Inflammatory macrophage treated with lipopolysaccharide for 4 hours (primary cell): ENCODE results near the gene MORN5.
A peak's percentile ranks its signal among the peaks of the same experiment; 100 is the strongest.

Experiments
- DNase-seq: peaks from one replicate; pipeline ENCODE4 v3.0.0-alpha.2; 2020

MORN5 gene

GRCh38 chr9:122159026-122159924 lies at the start of gene MORN5, which contains the start of gene NDUFA8:
MORN5 (plus strand) TSS chr9:122159908; CDS start chr9:122159973, 65 bp downstream.
NDUFA8 (minus strand) TSS chr9:122159779; CDS start chr9:122159677, 102 bp downstream.
- DNase-seq: peak; percentile 98

DNA sequence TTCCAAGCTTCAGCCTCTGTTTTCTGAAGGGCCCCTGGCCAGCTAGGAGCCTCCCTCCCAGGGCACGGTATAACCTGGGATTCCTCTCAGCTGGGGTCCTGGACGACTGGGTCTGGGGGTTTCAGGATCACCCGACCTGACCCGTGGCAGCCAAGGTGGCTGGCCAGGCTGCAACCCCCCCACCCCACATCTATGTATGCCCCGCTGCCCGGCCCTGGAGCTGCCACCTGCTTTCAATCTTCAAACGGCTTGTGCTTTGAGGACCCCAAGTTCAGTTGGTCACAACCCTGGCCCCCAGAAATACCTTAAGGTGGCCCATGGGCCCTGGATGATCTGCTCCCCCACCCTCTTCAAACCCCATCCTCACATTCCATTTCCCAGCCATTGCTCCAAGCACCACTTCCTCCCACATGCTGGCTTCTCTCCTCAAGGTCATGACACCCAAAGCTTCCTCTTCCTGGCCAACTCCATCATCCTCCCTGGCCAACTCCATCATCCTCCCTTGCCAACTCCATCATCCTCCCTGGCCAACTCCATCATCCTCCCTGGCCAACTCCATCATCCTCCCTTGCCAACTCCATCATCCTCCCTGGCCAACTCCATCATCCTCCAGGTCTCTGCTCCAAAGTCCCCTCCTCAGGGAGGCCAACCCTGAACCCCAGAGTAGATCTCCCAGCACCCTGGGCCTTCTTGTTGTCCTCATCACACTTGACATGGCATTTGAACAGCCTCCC lies 49.4 kb upstream of the MORN5 start:
- no peak for DNase-seq

GRCh38 chr9:122111413-122112085 lies 48.2 kb upstream of the MORN5 start:
- no peak for DNase-seq

DNA sequence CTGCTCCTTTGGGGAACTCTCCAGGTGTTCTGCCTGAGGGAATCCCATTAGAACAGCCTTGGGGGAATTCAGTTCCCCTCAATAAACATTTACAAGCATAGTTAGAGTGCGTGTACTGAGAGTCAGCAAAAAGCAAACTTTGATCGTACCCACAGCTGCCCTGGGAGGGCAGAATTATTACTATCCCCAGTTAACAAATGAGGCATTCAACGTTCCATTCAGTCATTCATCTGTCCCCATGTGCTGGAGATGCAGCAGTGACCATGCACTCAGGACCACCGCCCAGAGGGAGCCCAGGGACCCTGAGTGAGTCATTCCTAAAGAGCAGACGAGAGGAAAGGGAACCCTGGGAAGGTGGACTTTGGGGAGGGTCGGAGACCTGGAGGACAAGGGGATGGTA lies 47.5 kb upstream of the MORN5 start:
- DNase-seq: no peak

DNA sequence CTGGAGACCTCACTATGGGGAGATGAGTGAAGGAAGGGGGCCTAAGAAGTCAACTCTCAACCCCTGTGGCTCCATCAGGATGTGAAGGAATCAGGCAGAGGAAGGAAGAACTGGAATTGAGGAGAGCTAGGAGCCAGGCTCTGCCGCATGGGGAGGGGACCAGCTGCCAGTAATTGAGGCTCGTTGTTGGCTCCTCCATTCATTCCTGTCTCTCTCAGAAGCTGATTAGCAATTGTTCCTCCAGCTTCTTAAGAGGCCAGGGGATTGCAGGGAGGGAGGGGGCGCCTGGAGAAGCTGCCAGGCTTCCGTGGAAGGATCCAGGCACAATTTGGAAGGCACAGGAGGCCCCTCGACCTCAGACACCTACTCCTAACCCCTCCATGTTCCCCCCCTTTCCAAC lies 46.1 kb upstream of the MORN5 start:
- DNase-seq: no peak

DNA sequence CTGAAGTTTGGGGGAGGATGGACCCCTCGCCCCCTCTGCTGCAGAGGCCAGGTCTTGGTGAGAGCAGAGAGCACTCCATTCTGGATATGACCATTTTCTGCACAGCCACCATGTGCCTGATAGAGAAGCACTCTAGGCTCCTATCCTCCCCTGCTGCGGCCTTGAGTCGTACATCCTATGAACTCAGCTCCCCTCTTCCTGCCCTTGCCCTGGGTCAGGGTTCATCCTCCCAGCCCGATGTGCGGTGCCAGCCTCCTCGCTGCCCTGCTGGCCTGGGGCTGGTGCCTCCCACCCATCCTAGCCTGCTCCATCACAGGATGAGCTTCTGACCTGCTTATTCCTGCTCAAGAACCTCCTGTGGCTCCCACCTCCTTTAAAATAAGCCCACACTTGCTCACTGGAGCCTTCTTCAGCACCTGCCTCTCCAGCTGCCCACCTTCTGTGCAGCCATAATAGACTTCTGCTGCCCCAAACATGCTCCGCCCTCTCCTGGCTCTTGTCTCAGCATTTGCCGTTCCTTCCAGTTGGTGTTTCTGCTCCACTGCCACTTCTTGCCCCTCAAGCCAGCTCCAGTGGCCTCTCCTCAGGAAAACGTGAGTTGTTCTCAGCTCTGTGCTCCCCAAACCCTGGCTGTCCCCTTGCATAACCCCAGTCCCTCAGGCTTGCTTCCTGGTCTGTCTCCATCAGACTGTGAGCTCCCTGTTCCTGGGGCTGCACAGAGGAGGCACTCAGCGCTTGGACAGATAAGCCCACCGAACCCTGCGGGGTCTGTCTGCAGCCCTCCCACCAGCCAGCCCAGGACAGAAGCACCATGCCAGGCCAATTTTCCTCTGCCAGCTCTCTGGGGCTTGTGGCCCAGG lies 44.3 kb upstream of the MORN5 start:
- DNase-seq: no peak

DNA sequence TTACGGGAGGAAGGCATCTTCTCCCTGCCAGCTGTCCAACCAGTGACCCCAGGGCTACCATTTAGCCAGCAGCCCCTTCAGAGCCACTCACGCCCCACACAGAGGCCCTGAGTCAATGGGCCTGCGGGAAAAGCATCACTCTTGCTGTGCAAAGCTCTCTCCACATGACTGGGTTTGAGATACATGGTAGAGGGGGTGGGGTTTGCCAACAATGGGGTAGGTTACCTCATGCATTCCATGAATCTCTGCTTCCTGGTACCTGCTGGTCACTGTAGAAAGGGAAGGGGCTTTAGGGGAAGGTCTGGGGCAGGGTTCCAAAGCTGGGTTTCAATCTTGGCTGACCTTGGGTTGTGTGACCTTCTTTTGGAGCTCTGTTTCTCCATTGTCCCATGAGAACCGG lies 43.7 kb upstream of the MORN5 start:
- DNase-seq: no peak

GRCh38 chr9:122116448-122117173 lies 43.1 kb upstream of the MORN5 start:
- DNase-seq: no peak

- DNase-seq: peak; percentile 17
Measured at GRCh38 chr9:122117241-122117640, 42.5 kb upstream of the MORN5 start.

DNA sequence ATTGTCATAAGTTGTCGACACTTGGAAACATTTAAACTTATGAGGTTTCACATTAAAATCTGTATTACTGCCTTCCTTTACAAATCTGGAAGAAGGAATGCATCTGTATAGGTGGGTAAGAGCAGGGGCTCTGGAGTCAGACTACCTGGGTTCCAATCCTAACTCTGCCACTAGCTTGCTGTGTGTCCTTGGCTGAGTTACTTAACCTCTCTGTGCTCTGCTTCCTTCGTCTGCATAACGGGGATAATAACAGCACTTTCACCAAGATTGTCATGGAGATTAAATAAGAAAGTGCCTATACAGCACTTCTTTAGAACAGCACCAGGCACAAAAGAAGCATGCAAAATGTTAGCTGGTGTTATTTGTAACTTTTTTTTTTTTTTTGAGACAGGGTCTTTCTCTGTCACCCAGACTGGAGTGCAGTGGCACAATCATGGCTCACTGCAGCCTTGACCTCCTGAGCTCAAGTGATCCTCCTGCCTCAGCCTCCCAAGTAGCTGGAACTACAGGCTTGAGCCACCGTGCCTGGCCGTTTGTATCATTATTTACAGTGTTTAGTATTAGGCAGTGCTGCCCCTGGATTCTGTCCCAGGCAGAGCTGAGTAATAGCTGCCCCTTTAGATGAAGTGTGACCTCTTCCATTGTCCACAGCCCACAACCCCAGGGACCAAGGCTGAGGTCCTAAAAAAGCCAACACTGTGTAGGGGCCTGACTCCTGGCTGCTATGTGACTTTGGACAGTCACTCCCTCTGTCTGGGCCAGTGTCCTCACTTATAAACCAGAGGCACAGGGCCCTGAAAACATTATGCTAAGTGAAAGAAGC lies 41.2 kb upstream of the MORN5 start:
- no peak for DNase-seq

GRCh38 chr9:122119166-122119521 lies 40.6 kb upstream of the MORN5 start:
- DNase-seq: no peak

DNA sequence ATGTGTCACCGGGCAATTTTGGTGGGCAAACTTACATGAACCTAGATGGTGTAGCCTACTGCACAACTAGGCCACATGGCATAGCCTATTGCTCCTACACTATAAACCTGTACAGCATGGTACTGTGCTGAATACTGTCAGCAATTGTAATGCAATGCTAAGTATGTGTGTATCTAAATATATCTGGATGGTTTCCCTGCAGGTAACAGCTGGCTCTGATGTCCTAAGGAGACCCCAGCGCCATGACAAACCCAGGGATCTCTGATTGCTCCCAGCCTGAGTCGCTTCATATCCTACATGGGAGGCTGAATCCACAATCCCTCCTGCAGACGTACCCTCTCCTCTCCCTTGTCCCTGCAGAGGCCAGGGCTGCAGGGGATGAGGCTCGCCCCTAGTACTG lies 40.0 kb upstream of the MORN5 start:
- DNase-seq: no peak

- DNase-seq: no peak
Measured at GRCh38 chr9:122120316-122121071, 39.2 kb upstream of the MORN5 start.

DNA sequence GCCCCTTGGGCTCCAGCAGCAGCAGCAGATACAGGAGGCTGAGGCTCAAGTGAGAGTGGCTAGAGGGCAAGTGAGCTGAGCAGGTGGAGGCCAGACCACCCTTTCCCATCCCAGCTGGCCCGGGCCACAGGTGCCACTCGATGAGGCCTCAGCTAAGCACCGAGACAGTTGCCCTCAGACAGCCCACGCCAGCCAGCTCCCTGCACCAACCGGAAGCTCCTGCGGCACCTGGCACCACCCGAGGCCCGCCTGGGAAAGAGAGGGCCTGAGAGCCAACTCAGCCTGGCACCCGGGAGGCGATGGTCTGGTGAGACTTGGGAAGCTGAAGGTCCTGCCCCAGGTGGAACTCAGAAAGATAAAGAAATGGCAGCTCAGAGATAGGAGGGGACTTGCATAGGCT lies 38.3 kb upstream of the MORN5 start:
- DNase-seq: no peak

GRCh38 chr9:122121931-122122330 lies 37.8 kb upstream of the MORN5 start:
- no peak for DNase-seq

DNA sequence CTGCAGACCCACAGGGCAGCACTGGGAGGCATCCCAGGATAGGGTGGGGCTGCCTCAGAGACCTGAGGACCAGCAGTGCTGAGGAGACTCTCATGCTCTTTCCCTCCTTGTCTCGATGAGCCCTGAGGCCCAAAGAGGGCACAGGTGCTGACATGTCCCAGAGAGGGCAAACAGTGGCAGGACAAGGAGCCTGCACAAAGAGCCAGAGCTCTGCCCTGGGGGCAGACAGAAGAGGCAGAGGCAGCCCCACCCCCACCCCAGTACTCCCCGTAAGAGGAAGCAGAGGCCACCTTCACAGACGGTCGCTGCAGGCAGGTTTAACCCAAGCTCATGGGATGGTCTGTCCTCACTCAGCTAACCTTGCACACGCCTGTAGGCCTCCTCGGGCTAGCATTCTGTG lies 37.2 kb upstream of the MORN5 start:
- DNase-seq: no peak

DNA sequence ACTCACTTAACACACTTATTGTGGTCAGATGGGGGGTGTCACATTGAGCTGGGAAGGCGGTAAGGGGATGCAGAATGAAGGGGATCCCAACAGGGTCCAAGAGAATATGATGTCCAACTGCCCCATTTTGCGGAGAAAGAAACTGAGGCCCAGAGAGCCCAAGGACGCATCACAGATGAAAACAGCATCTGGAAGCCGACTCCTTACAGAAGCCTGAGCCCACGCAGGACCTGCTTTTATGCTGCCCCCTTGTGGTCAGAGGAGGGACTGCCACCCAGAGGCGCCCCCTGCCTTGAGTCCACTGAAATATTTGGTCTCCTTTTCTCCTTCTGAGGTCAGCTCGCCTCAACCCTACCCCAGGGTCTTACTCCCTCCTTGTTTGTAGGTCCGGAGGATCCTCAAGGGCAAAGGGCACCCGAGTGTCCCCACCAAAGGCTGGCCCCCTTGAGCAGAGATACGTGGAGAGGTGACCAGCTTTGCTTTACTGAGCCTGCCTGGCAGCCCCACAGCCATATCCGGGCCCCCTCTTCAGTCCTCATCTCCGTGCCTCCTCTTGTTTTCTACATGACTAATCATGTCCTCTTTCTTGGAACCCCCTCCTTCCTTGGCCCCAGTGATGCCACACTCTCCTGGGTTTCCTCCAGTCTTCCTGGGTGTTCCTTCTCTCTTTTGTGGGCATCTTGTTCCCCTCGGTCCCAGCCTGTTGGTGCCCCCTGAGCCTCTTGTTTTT lies 36.6 kb upstream of the MORN5 start:
- DNase-seq: peak; percentile 55

- no peak for DNase-seq
Measured at GRCh38 chr9:122124048-122124447, 35.7 kb upstream of the MORN5 start.

- DNase-seq: no peak
Measured at GRCh38 chr9:122124528-122124927, 35.2 kb upstream of the MORN5 start.

GRCh38 chr9:122125158-122125508 lies 34.6 kb upstream of the MORN5 start:
- peak; percentile 67 for DNase-seq
